Measurements from ENCODE around the gene ASXL3.

Gene ASXL3

DNA sequence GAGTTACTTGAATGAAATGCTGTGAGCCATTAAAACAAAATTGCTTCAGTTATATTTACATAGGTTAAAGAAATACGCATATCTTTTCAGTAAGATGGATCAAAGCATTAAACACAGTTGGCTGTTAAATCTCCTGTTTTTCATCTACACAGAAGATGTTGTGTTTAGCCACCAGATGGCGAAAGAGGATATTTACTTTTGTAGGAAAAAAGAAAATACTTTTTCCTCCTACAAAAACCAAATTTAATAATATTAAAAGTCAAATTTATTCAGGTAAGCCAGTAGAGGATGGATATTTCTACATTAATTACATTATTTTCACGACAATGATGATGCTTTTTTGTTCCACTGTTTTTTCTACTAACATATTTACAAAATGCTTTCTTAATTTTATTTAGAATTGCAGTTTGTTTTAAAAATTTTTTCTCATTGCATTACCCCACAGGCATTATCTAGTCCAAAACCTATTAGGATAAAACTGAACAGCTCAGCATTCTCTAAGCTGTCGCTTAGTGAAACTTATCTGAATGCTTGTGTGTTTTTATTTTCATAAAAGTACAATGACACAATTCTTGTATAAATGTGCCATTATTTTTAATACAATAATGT, 173.7 kb downstream of the ASXL3 start:
- Histone ChIP-seq H3K9me2 (ENCODE audit: low read depth, low read length) (no peaks in the 10 kb centered on the region), H3K27me3 (ENCODE audit: insufficient read depth, low read length) (no peaks in the 10 kb centered on the region), H3F3A (ENCODE audit: insufficient read depth, low read length) (no peaks in the 10 kb centered on the region), H3K27ac (ENCODE audit: low read depth, low read length, poor library complexity, severe bottlenecking) (no peak overlapping the region), H3K36me3 (ENCODE audit: insufficient read depth, low read length) (no peaks in the 10 kb centered on the region), H3K79me2 (ENCODE audit: insufficient read depth, low read length) (no peaks in the 10 kb centered on the region), H3K9ac (ENCODE audit: low read length) (no peak overlapping the region; the same call in 1 of the 2 replicates), H3K4me3 (ENCODE audit: low read depth, low read length, poor library complexity, severe bottlenecking) (no peak overlapping the region), H2AFZ (ENCODE audit: low read length) (no peak overlapping the region), H3K4me1 (ENCODE audit: insufficient read depth, low read length, severe bottlenecking) (peaks cover 52% of the 10 kb centered on the region), H4K20me1 (ENCODE audit: insufficient read depth, low read length) (no peaks in the 10 kb centered on the region), H3K4me2 (ENCODE audit: low read length) (no peak overlapping the region), H3K9me3 (ENCODE audit: low read length) (no peaks in the 10 kb centered on the region)
- no peak for TF ChIP-seq EZH2 (IDR thresholded peaks at IDR 0.05; ENCODE audit: borderline replicate concordance, low read length)
- TF ChIP-seq, protein P1, sequence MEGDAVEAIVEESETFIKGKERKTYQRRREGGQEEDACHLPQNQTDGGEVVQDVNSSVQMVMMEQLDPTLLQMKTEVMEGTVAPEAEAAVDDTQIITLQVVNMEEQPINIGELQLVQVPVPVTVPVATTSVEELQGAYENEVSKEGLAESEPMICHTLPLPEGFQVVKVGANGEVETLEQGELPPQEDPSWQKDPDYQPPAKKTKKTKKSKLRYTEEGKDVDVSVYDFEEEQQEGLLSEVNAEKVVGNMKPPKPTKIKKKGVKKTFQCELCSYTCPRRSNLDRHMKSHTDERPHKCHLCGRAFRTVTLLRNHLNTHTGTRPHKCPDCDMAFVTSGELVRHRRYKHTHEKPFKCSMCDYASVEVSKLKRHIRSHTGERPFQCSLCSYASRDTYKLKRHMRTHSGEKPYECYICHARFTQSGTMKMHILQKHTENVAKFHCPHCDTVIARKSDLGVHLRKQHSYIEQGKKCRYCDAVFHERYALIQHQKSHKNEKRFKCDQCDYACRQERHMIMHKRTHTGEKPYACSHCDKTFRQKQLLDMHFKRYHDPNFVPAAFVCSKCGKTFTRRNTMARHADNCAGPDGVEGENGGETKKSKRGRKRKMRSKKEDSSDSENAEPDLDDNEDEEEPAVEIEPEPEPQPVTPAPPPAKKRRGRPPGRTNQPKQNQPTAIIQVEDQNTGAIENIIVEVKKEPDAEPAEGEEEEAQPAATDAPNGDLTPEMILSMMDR (IDR thresholded peaks at IDR 0.05; ENCODE audit: low read length): peak; percentile 54

DNA sequence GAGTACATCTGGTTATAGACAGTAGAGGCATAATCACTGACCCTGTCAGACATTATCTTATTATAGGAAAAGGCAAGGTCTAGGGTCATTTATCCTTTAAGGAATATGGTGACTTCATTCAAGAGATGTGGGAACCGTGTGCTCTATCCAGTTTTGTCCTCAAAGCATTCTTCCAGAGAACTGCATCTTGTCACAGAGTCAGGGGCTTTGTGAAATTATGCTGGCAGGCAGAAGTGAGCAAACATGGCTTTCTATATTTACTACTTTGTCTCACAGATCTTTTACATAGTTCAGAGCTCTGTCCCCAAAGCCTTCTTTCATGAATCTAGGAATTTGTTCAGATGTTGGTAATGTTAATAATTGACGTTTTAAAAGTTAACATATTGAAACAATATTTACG, 177.4 kb downstream of the ASXL3 start:
- Histone ChIP-seq H3F3A (ENCODE audit: insufficient read depth, low read length) (no peaks in the 10 kb centered on the region), H3K9ac (ENCODE audit: low read length) (no peak overlapping the region), H3K27ac (ENCODE audit: low read depth, low read length, poor library complexity, severe bottlenecking) (no peak overlapping the region), H3K79me2 (ENCODE audit: insufficient read depth, low read length) (no peaks in the 10 kb centered on the region), H3K27me3 (ENCODE audit: insufficient read depth, low read length) (no peaks in the 10 kb centered on the region), H3K9me3 (ENCODE audit: low read length) (no peaks in the 10 kb centered on the region), H3K4me1 (ENCODE audit: insufficient read depth, low read length, severe bottlenecking) (peaks cover 38% of the 10 kb centered on the region), H3K9me2 (ENCODE audit: low read depth, low read length) (no peaks in the 10 kb centered on the region), H3K4me3 (ENCODE audit: low read depth, low read length, poor library complexity, severe bottlenecking) (no peak overlapping the region), H3K36me3 (ENCODE audit: insufficient read depth, low read length) (no peaks in the 10 kb centered on the region), H2AFZ (ENCODE audit: low read length) (no peak overlapping the region), H4K20me1 (ENCODE audit: insufficient read depth, low read length) (no peaks in the 10 kb centered on the region), H3K4me2 (ENCODE audit: low read length) (no peak overlapping the region)
- no peak for TF ChIP-seq EZH2 (IDR thresholded peaks at IDR 0.05; ENCODE audit: borderline replicate concordance, low read length)
- TF ChIP-seq, protein P1 (IDR thresholded peaks at IDR 0.05; ENCODE audit: low read length): no peak

DNA sequence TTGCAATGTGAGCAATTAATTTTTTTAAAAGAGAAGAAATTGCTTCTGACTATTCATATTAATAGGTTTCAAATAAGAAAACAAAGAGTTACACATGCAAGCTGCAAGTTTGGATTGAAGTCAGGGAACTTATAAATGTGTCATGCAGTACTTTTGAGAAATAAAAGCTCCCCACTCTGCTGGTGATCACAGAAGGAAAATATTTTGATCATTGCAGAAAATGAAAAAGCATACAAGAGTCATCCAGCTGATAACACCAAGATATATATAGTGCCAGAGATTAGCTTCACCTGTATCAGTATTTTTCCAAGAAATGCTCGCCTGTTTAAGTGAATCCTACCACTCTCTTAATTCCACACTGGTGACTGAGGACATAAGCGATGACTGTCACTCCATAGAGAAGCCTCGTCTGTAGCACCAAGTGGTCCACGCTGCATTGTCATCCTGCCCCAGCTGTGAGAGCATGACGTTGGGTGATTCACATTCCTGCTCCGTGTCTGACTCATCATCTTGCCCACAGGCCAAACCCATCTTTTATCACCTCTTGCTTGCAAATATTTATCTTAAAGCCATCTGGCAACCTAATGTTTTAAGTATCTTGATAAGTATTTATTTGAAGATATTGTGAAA, 178.0 kb downstream of the ASXL3 start:
- H3K27ac ChIP-seq (ENCODE audit: low read depth, low read length, poor library complexity, severe bottlenecking): no peak overlapping the region
- no peaks in the 10 kb centered on the region for H3K9me2 ChIP-seq (ENCODE audit: low read depth, low read length)
- H3F3A ChIP-seq (ENCODE audit: insufficient read depth, low read length): no peaks in the 10 kb centered on the region
- no peak for TF ChIP-seq EZH2 (IDR thresholded peaks at IDR 0.05; ENCODE audit: borderline replicate concordance, low read length)
- TF ChIP-seq, protein P1 (IDR thresholded peaks at IDR 0.05; ENCODE audit: low read length): no peak
- H3K4me3 ChIP-seq (ENCODE audit: low read depth, low read length, poor library complexity, severe bottlenecking): no peak overlapping the region
- no peak overlapping the region for H3K4me2 ChIP-seq (ENCODE audit: low read length)
- no peak overlapping the region for H3K9ac ChIP-seq (ENCODE audit: low read length)
- H3K79me2 ChIP-seq (ENCODE audit: insufficient read depth, low read length): no peaks in the 10 kb centered on the region
- no peaks in the 10 kb centered on the region for H3K36me3 ChIP-seq (ENCODE audit: insufficient read depth, low read length)
- no peak overlapping the region for H2AFZ ChIP-seq (ENCODE audit: low read length)
- no peaks in the 10 kb centered on the region for H3K9me3 ChIP-seq (ENCODE audit: low read length)
- no peaks in the 10 kb centered on the region for H3K27me3 ChIP-seq (ENCODE audit: insufficient read depth, low read length)
- H3K4me1 ChIP-seq (ENCODE audit: insufficient read depth, low read length, severe bottlenecking): peaks cover 32% of the 10 kb centered on the region
- H4K20me1 ChIP-seq (ENCODE audit: insufficient read depth, low read length): no peaks in the 10 kb centered on the region

All from OCI-LY1 (cell line).